Activated CD4-positive, alpha-beta memory T cell treated with anti-CD3 and anti-CD28 coated beads for 36 hours (primary cell): ENCODE results near the gene GALNT13. TPM values are rescaled to one million over a fixed set of nuclear protein-coding genes. Genes with fewer than 3 reads are reported as not detected.

Source experiments
- CTCF ChIA-PET: fragments of 350-600 bp; sonication (Branson Sonifier 250); formaldehyde crosslinking; loops from one replicate; lab custom pipeline; 2021; ENCODE audit warnings: antibody characterized with exemption, inconsistent platforms; lab: Charles Lee
- POLR2A ChIA-PET: fragments of 350-600 bp; sonication (Branson Sonifier 250); formaldehyde crosslinking; loops from one replicate; lab custom pipeline; 2021; ENCODE audit warnings: antibody characterized with exemption; lab: Charles Lee
- DNase-seq: peaks from one replicate; pipeline ENCODE4 v3.0.0-alpha.2; 2020
- H3K27ac Mint-ChIP-seq: one replicate; pipeline ENCODE4 v1.8.0; 2021; ENCODE audit warnings: mixed read lengths
- H3K27me3 Mint-ChIP-seq: one replicate; pipeline ENCODE4 v1.8.0; 2021; ENCODE audit warnings: mixed read lengths
- H3K36me3 Mint-ChIP-seq: one replicate; pipeline ENCODE4 v1.8.0; 2021; ENCODE audit warnings: mixed read lengths
- H3K4me1 Mint-ChIP-seq: one replicate; pipeline ENCODE4 v1.8.0; 2021; ENCODE audit warnings: low read depth, mixed read lengths
- H3K4me3 Mint-ChIP-seq: one replicate; pipeline ENCODE4 v1.8.0; 2021; ENCODE audit warnings: mild to moderate bottlenecking, mixed read lengths
- H3K9me3 Mint-ChIP-seq: one replicate; pipeline ENCODE4 v1.8.0; 2021; ENCODE audit warnings: mixed read lengths
- intact Hi-C: fragments of 100-400 bp; cut with micrococcal nuclease; formaldehyde crosslinking; loops from one replicate; pipeline ENCODE4 v1.15.1; 2023
- total RNA-seq, 2 experiments: library from RNA; stranded (reverse); gene quantifications; one replicate each; pipeline ENCODE4 v1.2.3, GENCODE V29; 2021

Gene GALNT13
- total RNA-seq, 2 experiments from 2014 or later = not detected

DNA sequence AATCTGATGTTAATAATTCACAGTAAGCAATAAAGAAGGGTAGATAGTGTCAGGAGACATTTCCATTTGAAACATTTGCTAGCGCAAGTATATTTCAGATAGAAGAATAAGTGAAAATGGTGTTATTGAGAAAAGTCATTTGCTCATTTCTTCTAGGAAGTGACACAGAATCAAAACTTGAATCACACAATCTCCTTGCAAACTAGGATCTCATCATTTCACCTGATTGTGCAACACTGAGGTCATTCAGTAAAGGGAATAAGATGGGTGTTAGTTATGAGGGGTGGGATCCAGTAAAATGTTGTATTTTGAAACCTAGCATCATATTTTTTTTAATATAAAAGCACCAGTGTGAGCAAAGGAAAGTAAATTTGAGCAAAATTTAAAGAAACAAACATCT is 618.8 kb downstream of the GALNT13 start:
- POLR2A ChIA-PET = no interaction called here
- DNase-seq = no peak
- Mint-ChIP-seq H3K4me3 (no peak overlapping the region), H3K9me3 (peaks cover 4% of the 10 kb centered on the region), H3K36me3 (no peaks in the 10 kb centered on the region), H3K4me1 (no peaks in the 10 kb centered on the region), H3K27me3 (no peaks in the 10 kb centered on the region), H3K27ac (no peak overlapping the region)
- intact Hi-C loops = no loop called here
- CTCF ChIA-PET = no interaction called here

DNA sequence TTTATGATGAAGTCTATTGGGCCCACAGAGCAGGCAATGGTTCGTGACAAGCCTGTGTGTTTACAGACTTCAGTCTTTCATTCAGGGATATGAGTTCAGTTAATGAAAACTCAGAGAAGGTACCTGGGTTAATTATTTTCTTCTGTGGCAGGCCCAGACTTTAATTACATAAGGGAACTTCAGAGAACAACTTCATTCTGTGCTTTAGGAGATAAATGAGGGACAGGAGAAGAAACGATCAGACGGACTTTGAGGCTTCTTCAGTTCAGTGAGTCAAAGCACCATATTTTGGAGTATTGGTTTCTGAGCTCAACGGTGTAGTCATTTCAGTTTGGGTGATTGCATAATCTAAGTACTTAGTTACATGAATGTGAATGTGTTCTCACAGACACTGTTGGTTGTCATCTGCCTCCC is 623.7 kb downstream of the GALNT13 start:
- DNase-seq = no peak
- Mint-ChIP-seq H3K36me3 (no peaks in the 10 kb centered on the region), H3K4me3 (no peak overlapping the region), H3K27ac (no peak overlapping the region), H3K4me1 (no peaks in the 10 kb centered on the region), H3K27me3 (no peaks in the 10 kb centered on the region), H3K9me3 (peaks cover 11% of the 10 kb centered on the region)
- ChIA-PET POLR2A (no interaction called here), CTCF (no interaction called here)
- intact Hi-C loops = no loop called here

DNA sequence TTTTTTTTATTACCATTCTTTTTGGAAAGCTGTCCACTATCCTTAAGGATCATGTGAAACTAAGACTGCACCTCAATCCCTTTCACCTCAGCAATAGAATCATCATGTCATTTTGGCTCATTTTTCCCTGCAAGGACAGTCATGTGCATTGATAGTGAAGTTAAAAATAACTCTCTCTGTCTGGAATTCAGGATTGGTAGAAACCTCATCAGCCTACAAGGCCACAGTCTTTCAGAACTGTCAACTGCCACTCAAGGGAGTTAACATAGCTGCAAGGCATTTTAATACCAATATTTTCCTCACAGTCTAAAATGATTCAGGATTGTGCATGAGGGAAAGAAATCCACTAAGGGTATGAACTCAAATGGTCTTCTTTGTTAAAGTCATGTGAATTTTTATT is 625.3 kb downstream of the GALNT13 start:
- Mint-ChIP-seq H3K27ac (no peak overlapping the region), H3K4me1 (no peaks in the 10 kb centered on the region), H3K27me3 (no peaks in the 10 kb centered on the region), H3K36me3 (no peaks in the 10 kb centered on the region), H3K9me3 (peaks cover 13% of the 10 kb centered on the region), H3K4me3 (no peak overlapping the region)
- POLR2A ChIA-PET = interaction anchor here (0.6 kb wide), 1 partner anchor 388 kb away, joined by 3 read pairs; no protein-coding TSS in a partner anchor
- intact Hi-C loops = no loop called here
- DNase-seq = no peak
- CTCF ChIA-PET = no interaction called here
